HL-60/S4 (cell line): ENCODE measurements around the gene ESRRG.

Source experiments
- in situ Hi-C: fragments of 300-500 bp; cut with MboI; formaldehyde crosslinking; loops from 2 replicates; pipeline ENCODE4 v1.14.3; 2022; ENCODE audit warnings: low sequenced_read_pairs

Gene ESRRG

GRCh38 chr1:216723274-216723780 is at the start of gene ESRRG:
TSS of gene ESRRG (minus strand) at chr1:216723429. CDS start at chr1:216723299, 130 bp downstream.
- in situ Hi-C loops = no loop called here

DNA sequence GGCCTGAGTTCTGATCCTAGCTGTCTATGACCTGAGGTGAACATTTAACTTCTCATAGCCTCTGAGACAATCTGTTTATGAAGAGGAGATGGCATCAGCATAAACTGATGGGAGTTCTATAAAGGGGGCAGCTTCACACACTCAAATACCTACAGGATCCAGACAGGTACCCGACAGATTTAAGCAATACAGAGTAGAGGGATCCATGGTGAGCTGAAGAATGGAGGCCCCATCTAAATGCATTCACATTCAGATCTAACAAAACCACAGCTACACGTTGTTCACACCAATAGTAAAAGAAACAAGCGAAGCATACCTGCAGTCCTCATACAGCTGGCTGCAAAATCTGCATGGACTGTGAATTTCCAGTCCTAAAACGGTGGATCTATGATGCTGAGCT is 48.7 kb upstream of the ESRRG start:
- in situ Hi-C loops = no loop called here

- in situ Hi-C loops = no loop called here
Observed at GRCh38 chr1:216766633-216767327, 43.6 kb upstream of the ESRRG start.

DNA sequence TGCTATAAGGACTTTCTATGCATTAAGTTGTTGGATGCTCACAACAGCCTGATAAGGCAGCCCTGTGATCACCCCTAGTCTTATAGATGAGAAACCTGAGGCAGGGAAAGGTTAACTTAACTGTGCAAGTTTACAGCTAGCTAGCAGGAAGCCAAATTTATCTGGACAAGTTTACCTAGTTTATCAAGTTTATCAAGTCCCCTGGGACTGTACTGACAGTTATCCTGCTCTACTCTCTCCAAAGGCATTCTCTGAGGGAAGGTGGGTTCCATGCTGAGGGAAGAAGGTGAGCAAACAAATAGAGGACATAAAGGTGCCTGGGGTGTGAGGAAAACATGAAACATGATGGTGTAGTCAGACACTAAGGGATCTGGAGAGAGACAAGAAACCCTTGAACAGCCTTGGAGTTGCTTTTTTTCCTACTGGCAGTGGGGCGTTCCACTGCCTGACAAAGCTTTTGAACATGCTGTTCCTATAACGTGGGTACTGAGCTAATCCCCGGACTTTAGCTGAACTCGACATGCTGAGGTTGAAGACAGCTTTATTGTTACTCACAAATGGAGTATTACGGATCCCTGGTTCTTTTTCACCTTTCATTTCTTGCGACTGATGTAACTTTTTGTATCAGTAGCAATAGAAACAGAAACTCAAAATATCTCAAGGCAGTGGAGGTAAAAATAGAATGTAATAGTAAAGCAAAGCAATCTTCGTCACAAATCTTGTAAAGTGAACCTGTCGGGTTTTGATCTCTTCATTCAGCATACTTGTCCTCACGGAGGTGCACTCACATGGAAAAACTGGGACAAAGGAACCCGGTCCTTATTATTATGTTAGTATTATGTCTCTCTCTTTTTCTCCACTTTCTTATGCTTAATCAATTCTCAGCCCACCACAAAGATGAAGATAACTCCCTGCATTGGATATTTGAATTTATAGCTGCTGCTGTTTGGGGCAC is 42.4 kb upstream of the ESRRG start:
- in situ Hi-C loops = no loop called here

- in situ Hi-C loops = no loop called here
Observed at GRCh38 chr1:216758161-216758560, 34.9 kb upstream of the ESRRG start.

DNA sequence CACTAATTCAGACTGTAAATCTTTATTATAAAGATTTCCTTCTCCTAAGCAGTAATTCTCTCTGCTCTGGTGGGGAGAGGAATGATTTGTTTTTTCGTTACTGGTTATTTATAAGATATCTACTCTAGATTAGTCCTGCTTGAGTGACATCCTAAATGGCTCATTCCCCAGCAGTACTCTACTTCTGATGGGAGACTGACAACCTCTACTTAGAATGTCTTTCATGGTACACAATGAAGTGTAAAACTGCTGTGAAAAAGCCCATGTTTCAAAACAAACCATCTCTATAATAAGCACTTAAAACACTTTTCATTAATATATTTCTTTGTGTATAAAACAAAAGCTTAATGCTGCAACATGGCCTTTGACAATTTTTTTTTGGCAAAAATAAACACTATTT is 33.9 kb upstream of the ESRRG start:
- in situ Hi-C loops = no loop called here

DNA sequence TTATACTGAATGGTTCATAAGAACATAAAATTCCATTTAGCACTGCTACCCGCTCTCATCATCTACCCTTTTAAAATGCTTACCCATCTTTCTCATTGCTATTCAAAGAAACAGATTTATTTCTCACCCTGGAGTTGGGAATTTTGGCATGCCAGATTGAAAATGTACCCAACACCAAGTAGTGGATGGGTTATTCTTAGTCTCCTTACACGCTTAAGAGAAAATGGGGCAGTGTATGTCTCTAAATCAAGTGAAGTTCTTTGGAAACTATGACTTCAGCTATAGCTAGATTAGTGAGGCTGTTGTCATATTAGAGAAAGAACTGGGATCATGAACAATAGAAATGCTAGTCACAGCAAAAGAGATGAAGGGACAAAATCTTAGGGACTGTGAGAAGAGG is 27.7 kb upstream of the ESRRG start:
- in situ Hi-C loops = no loop called here

DNA sequence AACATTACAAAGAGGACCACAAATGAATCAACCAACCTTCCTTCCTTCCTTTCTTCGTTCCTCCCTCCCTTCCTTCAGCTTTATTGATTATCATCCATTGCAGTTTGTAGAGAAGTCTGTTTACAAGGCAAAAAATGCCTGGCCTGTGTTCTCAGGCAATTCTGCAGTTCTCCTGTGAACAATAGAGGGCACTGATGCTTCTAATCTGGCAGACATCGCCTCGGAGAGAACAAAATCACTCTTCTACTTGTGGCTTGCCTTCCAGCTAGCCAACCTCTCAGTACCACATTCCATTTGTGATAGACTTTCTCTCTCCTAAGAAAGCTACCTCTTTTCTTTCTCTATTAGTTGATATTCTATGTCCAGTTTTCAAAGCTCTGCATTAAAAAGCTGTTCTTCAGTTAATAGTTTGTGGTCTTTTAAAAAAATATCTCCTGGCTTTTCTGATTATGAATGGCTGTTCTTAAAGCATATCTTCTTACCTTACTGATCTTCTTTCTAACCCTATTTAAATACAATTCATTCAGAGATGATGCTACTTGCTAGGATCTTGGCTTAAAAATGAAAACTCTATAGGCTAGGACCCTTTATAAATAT is 26.9 kb upstream of the ESRRG start:
- in situ Hi-C loops = no loop called here

GRCh38 chr1:216749232-216749631 is 26.0 kb upstream of the ESRRG start:
- in situ Hi-C loops = no loop called here

- in situ Hi-C loops = no loop called here
Observed at GRCh38 chr1:216742625-216743024, 19.4 kb upstream of the ESRRG start.

- in situ Hi-C loops = no loop called here
Observed at GRCh38 chr1:216740331-216740730, 17.1 kb upstream of the ESRRG start.

DNA sequence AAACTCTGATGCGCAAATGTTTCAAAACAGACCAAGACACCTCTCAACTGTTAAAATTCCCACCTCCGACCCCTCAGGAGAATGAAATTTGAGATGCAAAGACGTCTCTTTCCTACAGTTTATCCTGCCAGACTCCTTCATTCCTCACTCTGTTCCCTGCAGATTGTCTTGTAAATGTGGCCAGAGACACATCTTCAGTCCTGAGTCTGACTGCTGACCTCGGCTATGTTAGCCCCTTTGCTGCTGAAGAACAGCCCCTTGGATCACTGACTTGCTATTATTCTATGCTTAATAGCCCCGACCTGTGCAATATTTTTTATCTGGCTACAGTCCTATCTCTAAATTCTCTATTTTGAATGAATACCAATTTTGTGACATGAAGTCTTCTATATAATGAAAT is 16.6 kb upstream of the ESRRG start:
- in situ Hi-C loops = no loop called here

GRCh38 chr1:216732121-216732520 is 8.9 kb upstream of the ESRRG start:
- in situ Hi-C loops = no loop called here

DNA sequence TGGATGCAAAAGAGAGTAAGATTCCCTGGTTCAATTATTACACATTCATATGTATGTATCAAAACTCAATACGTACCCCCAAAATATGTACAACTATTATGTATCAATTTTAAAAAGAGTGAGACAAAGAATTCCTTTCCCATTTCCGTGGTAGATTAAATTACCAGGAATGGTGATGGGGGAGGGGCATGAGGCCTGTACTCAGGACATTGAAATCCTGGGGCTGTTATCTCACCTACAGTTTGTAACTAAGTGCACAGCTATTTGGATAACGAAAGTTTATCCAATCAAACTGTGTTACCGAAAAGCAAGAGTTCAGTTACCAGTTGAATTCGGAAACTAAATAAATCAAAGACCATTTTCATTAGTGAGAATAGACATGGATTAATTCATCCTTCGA is 8.3 kb upstream of the ESRRG start:
- in situ Hi-C loops = no loop called here

GRCh38 chr1:216726435-216726834 is 3.2 kb upstream of the ESRRG start:
- in situ Hi-C loops = no loop called here

- in situ Hi-C loops = no loop called here
Observed at GRCh38 chr1:216722821-216723220, 408 bp downstream of the ESRRG start.

DNA sequence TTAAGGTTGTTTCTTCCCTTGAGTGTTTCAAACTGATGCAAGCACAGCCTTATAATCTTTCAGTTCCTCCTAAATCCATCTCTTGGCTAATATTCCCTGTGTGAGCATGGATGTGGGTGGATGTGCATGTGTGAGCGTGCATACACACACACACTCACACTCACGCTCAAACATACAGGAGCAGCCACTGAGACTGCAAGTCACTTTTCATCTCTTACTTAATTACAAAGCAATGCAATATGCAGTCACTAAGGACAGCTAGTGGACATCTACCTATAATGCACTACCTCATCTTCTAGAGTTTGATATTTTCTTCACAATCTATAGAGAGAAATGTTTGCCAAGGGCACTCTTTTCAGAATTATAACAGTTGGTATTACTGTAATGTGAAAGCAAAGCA is 1.4 kb downstream of the ESRRG start:
- in situ Hi-C loops = no loop called here

GRCh38 chr1:216721062-216721461 is 2.2 kb downstream of the ESRRG start:
- in situ Hi-C loops = no loop called here

- in situ Hi-C loops = no loop called here
Observed at GRCh38 chr1:216711712-216712111, 11.5 kb downstream of the ESRRG start.

GRCh38 chr1:216710598-216711333 is 12.5 kb downstream of the ESRRG start:
- in situ Hi-C loops = no loop called here

DNA sequence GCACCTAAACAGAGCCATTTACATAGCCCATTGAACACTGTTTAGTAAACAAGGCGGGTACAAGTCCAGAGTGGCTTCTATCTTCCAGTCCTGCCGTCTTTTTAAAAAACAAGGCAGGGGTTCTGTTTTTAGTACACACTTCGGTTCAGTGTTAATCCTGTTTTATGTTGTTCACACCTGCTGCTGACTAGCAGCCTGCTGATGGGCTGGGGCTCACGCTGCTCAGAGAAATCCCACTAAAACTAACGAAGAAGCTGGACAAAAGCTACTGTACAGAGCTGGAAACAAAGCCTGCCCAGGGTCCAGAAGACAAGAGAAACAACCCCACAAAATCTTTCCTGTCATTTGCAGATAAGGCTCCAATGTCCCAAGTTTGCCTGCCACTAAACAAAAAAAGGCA is 13.2 kb downstream of the ESRRG start:
- in situ Hi-C loops = no loop called here
